ENCODE measurements around the gene BCL7A.

DNA sequence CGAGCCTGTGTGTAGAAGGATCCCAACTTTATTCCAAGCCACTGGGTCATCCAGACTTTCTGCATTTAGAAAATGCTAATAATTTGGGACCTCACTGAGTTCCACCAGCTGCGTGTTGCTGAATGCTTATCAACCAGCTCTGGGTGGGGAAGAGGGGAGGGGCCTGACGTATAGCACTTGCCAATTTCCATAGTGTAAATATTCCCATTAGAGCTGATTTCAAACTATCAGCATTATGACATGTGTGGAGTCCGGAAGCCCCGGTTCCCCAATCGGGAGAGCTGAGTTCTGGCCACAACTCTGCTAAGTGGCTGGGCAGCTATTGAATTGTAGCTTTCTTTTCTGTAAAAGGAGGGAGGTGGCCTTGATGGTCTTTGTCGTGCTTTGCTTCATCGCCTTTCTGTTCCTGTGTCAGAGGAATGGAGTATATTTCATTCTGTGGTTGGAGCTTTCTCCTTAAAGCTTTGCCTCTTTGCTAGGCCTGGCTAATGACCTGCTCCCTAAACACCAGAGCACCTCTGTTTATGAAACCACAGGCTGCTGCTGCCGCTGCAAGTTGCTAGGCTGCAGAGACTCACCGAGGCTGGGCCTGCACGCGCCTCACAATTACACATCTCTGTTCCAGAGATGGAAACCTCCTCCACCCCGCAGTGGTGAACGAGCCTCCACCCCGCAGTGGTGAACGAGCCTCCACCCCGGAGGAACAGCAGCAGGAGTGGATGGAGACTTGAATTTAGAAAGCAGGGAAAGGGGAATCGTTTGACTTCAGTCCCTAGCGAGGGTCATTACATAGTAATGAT lies 7.7 kb upstream of the BCL7A start:
- TF ChIP-seq, protein P1, sequence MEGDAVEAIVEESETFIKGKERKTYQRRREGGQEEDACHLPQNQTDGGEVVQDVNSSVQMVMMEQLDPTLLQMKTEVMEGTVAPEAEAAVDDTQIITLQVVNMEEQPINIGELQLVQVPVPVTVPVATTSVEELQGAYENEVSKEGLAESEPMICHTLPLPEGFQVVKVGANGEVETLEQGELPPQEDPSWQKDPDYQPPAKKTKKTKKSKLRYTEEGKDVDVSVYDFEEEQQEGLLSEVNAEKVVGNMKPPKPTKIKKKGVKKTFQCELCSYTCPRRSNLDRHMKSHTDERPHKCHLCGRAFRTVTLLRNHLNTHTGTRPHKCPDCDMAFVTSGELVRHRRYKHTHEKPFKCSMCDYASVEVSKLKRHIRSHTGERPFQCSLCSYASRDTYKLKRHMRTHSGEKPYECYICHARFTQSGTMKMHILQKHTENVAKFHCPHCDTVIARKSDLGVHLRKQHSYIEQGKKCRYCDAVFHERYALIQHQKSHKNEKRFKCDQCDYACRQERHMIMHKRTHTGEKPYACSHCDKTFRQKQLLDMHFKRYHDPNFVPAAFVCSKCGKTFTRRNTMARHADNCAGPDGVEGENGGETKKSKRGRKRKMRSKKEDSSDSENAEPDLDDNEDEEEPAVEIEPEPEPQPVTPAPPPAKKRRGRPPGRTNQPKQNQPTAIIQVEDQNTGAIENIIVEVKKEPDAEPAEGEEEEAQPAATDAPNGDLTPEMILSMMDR (IDR thresholded peaks at IDR 0.05), result no peak
- TF ChIP-seq POLR2A (IDR thresholded peaks at IDR 0.05), result no peak

All from stomach (tissue), 4 donors.